NCI-H524 (cell line): ENCODE data around the gene TTYH1.

Experiments
- DNase-seq, 2 experiments: peaks; one replicate each; lab custom pipeline; 2025; lab: John Stamatoyannopoulos, UW

Gene TTYH1

GRCh38 chr19:54480051-54480450 is 64.8 kb downstream of the TTYH1 start:
- DNase-seq, result no peak

DNA sequence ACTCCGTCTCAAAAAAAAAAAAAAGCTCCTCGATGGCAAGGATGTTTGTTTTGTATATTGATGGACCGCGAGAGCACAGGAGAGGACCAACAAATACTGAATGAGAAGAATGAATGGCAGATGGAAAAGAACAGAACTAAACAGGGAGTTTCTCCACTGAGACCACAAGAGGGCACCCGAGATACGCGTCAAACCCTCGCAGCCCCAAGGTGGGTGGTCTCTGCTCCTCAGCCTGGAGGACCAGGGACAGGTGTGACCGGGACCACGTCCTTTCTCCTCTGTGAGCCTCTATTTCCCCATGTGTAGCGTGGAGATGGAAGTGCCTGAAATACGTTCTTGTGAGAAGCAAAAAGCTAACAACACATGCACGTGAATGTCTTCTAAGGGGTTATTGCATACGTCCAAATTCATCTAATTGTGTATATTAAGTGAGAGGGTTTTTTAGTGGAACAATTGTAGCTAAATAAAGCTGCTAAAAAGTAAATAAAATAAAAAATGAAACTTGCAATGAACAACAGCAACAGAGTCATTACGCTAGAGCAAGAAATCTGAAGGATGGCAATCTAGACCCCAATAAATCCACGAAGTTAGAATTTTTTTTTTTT is 66.2 kb downstream of the TTYH1 start:
- peak; percentile 62 to 67 for DNase-seq

GRCh38 chr19:54482889-54483288 is 67.6 kb downstream of the TTYH1 start:
- no peak for DNase-seq

GRCh38 chr19:54484451-54484850 is 69.2 kb downstream of the TTYH1 start:
- DNase-seq, result no peak

DNA sequence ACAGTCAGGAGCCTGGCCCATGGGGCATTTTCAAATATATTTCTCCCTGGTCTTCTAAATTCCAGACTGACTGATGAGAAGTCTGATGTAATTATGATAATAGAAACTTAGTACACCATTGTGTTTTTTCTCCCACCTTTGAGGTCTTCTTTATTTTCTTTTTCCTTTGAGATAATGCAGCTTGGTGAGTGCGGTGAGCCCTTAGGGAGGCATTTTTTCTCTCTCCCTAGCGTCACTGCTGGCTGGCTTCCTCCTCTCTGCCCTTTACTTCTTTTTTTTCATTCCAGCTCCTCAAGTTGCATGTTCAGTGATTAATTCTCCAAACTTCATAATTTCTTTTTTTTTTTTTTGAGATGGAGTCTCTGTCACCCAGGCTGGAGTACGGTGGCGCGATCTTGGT is 70.6 kb downstream of the TTYH1 start:
- no peak for DNase-seq
